NCI-H748 treated with DMSO at 0.1 percent for 48 hours (cell line): Measurements from ENCODE around the gene BDP1.
"Not testable (repeated sequence)": the region's sequence is repeated elsewhere in the genome, so short reads cannot be mapped to it uniquely, and the experiment has no call there.

Experiments
- DNase-seq: peaks from one replicate; lab custom pipeline; 2025; lab: John Stamatoyannopoulos, UW

BDP1 gene

GRCh38 chr5:71573591-71573990 lies 118.1 kb downstream of the BDP1 start:
- no peak for DNase-seq

GRCh38 chr5:71575588-71575987 lies 120.1 kb downstream of the BDP1 start:
- not testable (repeated sequence) for DNase-seq

- no peak for DNase-seq
These were observed 120.8 kb downstream of the BDP1 start for GRCh38 chr5:71576241-71576640.

- not testable (repeated sequence) for DNase-seq
These were observed 122.4 kb downstream of the BDP1 start for GRCh38 chr5:71577839-71578238.

- DNase-seq = no peak
These were observed 127.6 kb downstream of the BDP1 start for GRCh38 chr5:71582945-71583584.

- peak; percentile 57 for DNase-seq
These were observed 130.8 kb downstream of the BDP1 start for GRCh38 chr5:71586052-71586940.

GRCh38 chr5:71586941-71587765 lies 131.7 kb downstream of the BDP1 start, which contains the start of gene MCCC2:
MCCC2 (plus strand) TSS chr5:71587340; CDS start chr5:71587426, 86 bp downstream.
- peak; percentile 87 for DNase-seq

- no peak for DNase-seq
These were observed 132.5 kb downstream of the BDP1 start for GRCh38 chr5:71587766-71588532.

GRCh38 chr5:71588533-71588885 lies 133.1 kb downstream of the BDP1 start:
- DNase-seq = no peak

GRCh38 chr5:71589903-71590302 lies 134.5 kb downstream of the BDP1 start:
- no peak for DNase-seq

- no peak for DNase-seq
These were observed 135.6 kb downstream of the BDP1 start for GRCh38 chr5:71591100-71591499.

- no peak for DNase-seq
These were observed 140.7 kb downstream of the BDP1 start for GRCh38 chr5:71596169-71596568.

- DNase-seq = no peak
These were observed 141.6 kb downstream of the BDP1 start for GRCh38 chr5:71597001-71597400.

GRCh38 chr5:71600783-71601182 lies 145.3 kb downstream of the BDP1 start:
- no peak for DNase-seq

GRCh38 chr5:71601222-71602026 lies 146.0 kb downstream of the BDP1 start:
- DNase-seq = no peak

GRCh38 chr5:71609916-71610315 lies 154.5 kb downstream of the BDP1 start:
- not testable (repeated sequence) for DNase-seq

GRCh38 chr5:71615809-71616208 lies 160.4 kb downstream of the BDP1 start:
- no peak for DNase-seq
